Measurements from ENCODE around the gene TRAPPC10. TPM values are rescaled to one million over a fixed set of nuclear protein-coding genes. Genes with fewer than 3 reads are reported as not detected.

The TRAPPC10 gene
- total and polyA plus RNA-seq, 2 experiments from 2014 or later = 9.9 to 21.0 TPM

DNA sequence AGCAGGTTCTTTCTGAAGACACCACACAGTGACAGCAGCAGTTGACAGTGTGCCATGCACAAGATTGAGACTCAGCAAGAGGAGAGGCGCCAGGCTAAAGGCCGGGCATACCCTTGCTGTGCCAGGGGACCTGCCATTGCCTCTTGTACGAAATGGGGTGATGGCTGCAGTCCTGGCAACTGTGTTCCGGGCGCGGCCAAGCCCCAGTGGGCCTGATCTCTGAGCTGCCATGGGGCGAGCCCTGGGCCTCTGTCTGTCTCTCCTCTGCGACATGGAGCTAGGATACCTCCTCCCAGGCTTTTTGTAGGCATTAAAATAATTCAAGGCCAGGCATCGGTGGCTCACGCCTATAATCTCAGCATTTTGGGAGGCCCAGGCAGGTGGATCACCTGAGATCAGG lies 9.6 kb upstream of the TRAPPC10 start:
- H3K9ac ChIP-seq = no peak overlapping the region
- H3K4me1 ChIP-seq (ENCODE audit: insufficient read depth) = peaks cover 21% of the 10 kb centered on the region
- H3K9me2 ChIP-seq (ENCODE audit: insufficient read depth) = no peaks in the 10 kb centered on the region
- H3F3A ChIP-seq (ENCODE audit: insufficient read depth) = peaks cover 25% of the 10 kb centered on the region
- H3K79me2 ChIP-seq (ENCODE audit: insufficient read depth) = no peaks in the 10 kb centered on the region
- 88% methylated on average over 10 of the region's 10 CpGs for WGBS, 2 experiments (ENCODE audit: low coverage in 1 of 2, low lambda C conversion rate in 2 of 2, missing lambda C conversion rate in 2 of 2)
- in situ Hi-C loops (cut with MboI) = no loop called here
- H3K36me3 ChIP-seq (ENCODE audit: low read depth) = no peaks in the 10 kb centered on the region
- DNase-seq = no peak
- TF ChIP-seq EZH2phosphoT487 (IDR thresholded peaks at IDR 0.05; ENCODE audit: insufficient read depth, low read depth) (no peak), EZH2 (IDR thresholded peaks at IDR 0.05; ENCODE audit: insufficient read depth, poor library complexity, severe bottlenecking) (no peak)
- no peak overlapping the region for H3K27ac ChIP-seq
- H3K27me3 ChIP-seq (replicated peaks; ENCODE audit: insufficient read depth) = no peaks in the 10 kb centered on the region
- H4K20me1 ChIP-seq (ENCODE audit: insufficient read depth) = no peaks in the 10 kb centered on the region
- H3K4me3 ChIP-seq = no peak overlapping the region
- no peak overlapping the region for H2AFZ ChIP-seq
- no peak overlapping the region for H3K4me2 ChIP-seq (ENCODE audit: unreplicated experiment)
- H3K9me3 ChIP-seq (ENCODE audit: low read depth) = no peaks in the 10 kb centered on the region

DNA sequence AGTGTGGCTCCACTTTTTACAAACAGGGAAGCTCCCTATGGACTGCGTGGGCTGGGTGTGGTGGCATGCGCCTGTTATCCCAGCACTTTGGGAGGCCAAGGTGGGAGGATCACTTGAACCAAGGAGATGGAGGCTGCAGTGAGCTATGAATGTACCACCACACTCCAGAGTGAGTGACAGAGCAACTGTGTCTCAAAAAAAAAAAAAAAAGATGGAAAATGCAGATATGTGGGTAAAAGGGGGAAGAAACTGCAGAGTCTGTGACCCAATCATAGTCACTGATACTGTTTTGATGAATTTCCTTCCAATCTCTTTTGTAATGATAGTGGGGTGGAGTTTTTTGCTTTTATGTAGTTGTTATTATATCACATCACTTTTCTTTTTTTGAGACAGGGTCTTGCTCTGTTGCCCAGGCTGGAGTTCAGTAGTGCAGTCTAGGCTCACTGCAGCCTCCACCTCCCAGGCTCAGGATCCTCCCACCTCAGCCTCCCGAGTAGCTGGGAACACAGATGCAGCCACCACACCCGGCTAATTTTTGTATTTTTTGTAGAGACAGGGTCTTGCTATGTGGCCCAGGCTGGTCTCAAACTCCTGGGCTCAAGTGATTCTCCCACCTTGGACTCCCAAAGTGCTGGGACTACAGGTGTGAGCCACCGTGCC lies 8.7 kb upstream of the TRAPPC10 start:
- in situ Hi-C loops (cut with MboI) = no loop called here
- no peak overlapping the region for H3K9ac ChIP-seq

DNA sequence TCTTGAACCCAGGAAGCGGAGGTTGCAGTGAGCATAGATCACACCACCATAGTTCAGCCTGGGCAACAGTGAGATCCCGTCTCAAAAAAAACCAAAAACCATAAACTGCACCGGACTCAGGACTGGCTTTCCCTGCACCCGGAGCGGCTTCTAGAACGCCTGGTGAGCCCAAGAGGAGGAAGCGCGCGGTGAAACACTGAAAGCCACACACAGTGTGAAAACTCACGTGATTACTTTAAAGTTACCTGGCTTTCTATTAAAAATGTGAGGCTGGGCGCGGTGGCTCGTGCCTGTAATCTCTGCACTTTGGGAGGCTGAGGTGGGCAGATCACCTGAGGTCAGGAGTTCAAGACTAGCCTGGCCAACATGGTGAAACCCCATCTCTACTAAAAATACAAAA lies 7.0 kb upstream of the TRAPPC10 start:
- Histone ChIP-seq H3K27ac (no peak overlapping the region), H3K4me2 (ENCODE audit: unreplicated experiment) (no peak overlapping the region), H3K4me1 (ENCODE audit: insufficient read depth) (peaks cover 24% of the 10 kb centered on the region), H3K9me3 (ENCODE audit: low read depth) (no peaks in the 10 kb centered on the region), H3K79me2 (ENCODE audit: insufficient read depth) (no peaks in the 10 kb centered on the region), H3K9ac (no peak overlapping the region), H2AFZ (0 out of 2 replicates have a peak overlapping the region, but pooled peaks have one; percentile 68), H3K9me2 (ENCODE audit: insufficient read depth) (no peaks in the 10 kb centered on the region), H3K27me3 (replicated peaks; ENCODE audit: insufficient read depth) (no peaks in the 10 kb centered on the region), H3F3A (ENCODE audit: insufficient read depth) (peaks cover 37% of the 10 kb centered on the region), H3K36me3 (ENCODE audit: low read depth) (no peaks in the 10 kb centered on the region), H3K4me3 (no peak overlapping the region), H4K20me1 (ENCODE audit: insufficient read depth) (no peaks in the 10 kb centered on the region)
- WGBS, 2 experiments (ENCODE audit: low coverage in 1 of 2, low lambda C conversion rate in 2 of 2, missing lambda C conversion rate in 2 of 2) = 98 to 99% methylated on average over 13 of the region's 13 CpGs
- DNase-seq = no peak
- in situ Hi-C loops (cut with MboI) = no loop called here
- TF ChIP-seq EZH2phosphoT487 (IDR thresholded peaks at IDR 0.05; ENCODE audit: insufficient read depth, low read depth) (no peak), EZH2 (IDR thresholded peaks at IDR 0.05; ENCODE audit: insufficient read depth, poor library complexity, severe bottlenecking) (no peak)

More for the DNA sequence above, 8.7 kb upstream of the TRAPPC10 start:
- no peaks in the 10 kb centered on the region for H3K9me3 ChIP-seq (ENCODE audit: low read depth)
- no peak for DNase-seq
- no peak for TF ChIP-seq EZH2 (IDR thresholded peaks at IDR 0.05; ENCODE audit: insufficient read depth, poor library complexity, severe bottlenecking)
- TF ChIP-seq EZH2phosphoT487 (IDR thresholded peaks at IDR 0.05; ENCODE audit: insufficient read depth, low read depth) = no peak
- H3K4me3 ChIP-seq = no peak overlapping the region
- no peaks in the 10 kb centered on the region for H3K79me2 ChIP-seq (ENCODE audit: insufficient read depth)
- no peak overlapping the region for H3K27ac ChIP-seq
- H3F3A ChIP-seq (ENCODE audit: insufficient read depth) = peaks cover 34% of the 10 kb centered on the region
- no peaks in the 10 kb centered on the region for H4K20me1 ChIP-seq (ENCODE audit: insufficient read depth)
- H3K36me3 ChIP-seq (ENCODE audit: low read depth) = no peaks in the 10 kb centered on the region
- no peak overlapping the region for H2AFZ ChIP-seq
- H3K4me1 ChIP-seq (ENCODE audit: insufficient read depth) = peaks cover 24% of the 10 kb centered on the region
- no peaks in the 10 kb centered on the region for H3K27me3 ChIP-seq (replicated peaks; ENCODE audit: insufficient read depth)
- H3K9me2 ChIP-seq (ENCODE audit: insufficient read depth) = no peaks in the 10 kb centered on the region
- no peak overlapping the region for H3K4me2 ChIP-seq (ENCODE audit: unreplicated experiment)
- 84 to 86% methylated on average over 5 of the region's 5 CpGs for WGBS, 2 experiments (ENCODE audit: low coverage in 1 of 2, low lambda C conversion rate in 2 of 2, missing lambda C conversion rate in 2 of 2)

DNA sequence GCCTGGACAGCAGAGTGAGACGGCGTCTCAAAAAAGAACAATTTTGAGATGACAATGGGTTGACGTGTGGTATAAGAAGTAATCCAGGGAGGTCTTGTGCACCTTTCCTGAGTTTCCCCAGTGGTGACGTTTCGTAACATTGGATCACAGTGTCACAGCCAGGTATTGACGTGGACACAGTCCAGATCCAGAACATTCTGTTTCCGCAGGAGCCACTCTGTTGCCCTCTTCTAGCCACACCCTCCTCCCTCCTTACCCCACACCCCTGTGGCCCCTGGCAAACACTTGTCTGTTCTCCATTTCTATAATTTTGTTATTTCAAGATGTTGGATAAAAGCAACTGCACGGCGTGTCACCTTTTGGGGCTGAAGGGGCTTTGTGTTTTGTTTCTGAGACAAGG lies 6.5 kb upstream of the TRAPPC10 start:
- Histone ChIP-seq H3K4me1 (ENCODE audit: insufficient read depth) (peaks cover 24% of the 10 kb centered on the region), H4K20me1 (ENCODE audit: insufficient read depth) (no peaks in the 10 kb centered on the region), H3K4me2 (ENCODE audit: unreplicated experiment) (peak overlapping the region; percentile 52), H3K79me2 (ENCODE audit: insufficient read depth) (no peaks in the 10 kb centered on the region), H3K9me2 (ENCODE audit: insufficient read depth) (no peaks in the 10 kb centered on the region), H3K36me3 (ENCODE audit: low read depth) (no peaks in the 10 kb centered on the region), H3K9me3 (ENCODE audit: low read depth) (no peaks in the 10 kb centered on the region), H3K9ac (peak overlapping the region; percentile 72), H3F3A (ENCODE audit: insufficient read depth) (peaks cover 37% of the 10 kb centered on the region), H2AFZ (peak overlapping the region; percentile 68; the same call in 1 of the 2 replicates), H3K27ac (peak overlapping the region; percentile 91), H3K27me3 (replicated peaks; ENCODE audit: insufficient read depth) (no peaks in the 10 kb centered on the region), H3K4me3 (no peak overlapping the region)
- in situ Hi-C loops (cut with MboI) = no loop called here
- DNase-seq = no peak
- 79 to 80% methylated on average over 9 of the region's 9 CpGs for WGBS, 2 experiments (ENCODE audit: low coverage in 1 of 2, low lambda C conversion rate in 2 of 2, missing lambda C conversion rate in 2 of 2)
- TF ChIP-seq EZH2phosphoT487 (IDR thresholded peaks at IDR 0.05; ENCODE audit: insufficient read depth, low read depth) (no peak), EZH2 (IDR thresholded peaks at IDR 0.05; ENCODE audit: insufficient read depth, poor library complexity, severe bottlenecking) (no peak)

Measured in GM23248 (cell line).